ENCODE data around the gene DNAH2.
"Not testable (repeated sequence)": the region's sequence is repeated elsewhere in the genome, so short reads cannot be mapped to it uniquely, and the experiment has no call there.

DNAH2 gene

DNA sequence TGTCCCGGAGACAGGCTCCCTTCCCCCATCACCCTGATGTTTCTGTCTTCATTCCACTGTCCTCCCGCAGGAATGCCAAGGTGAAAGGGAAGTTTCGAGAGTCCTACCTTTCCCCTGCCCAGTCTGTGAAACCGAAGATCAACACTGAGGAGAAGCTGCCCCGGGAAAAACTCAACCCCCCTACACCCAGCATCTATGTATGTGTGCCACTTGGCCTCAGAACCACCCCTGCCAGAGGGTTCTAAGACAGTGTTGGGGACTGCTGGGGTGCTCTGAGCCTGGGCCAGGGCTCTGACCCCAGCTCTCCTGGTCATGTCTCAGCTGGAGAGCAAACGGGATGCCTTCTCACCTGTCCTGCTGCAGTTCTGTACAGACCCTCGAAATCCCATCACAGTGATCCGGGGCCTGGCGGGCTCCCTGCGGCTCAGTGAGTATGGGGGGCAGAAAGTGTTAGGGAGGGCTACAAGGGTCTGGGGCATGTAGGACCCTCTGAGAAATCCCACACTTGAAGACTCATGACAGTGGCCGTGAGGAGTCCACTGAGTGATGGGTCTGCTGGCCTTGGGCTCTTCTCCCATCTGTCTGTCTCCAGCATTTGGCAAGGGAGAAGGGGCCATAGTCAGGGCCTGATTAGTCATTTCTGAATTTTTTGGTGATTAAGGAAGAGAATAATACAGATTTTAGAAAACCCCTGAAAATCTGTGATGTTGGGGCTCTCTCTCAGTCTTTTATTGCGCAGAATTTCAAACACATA, 132.4 kb downstream of the DNAH2 start:
- no peak for DNase-seq (ENCODE audit: low read depth in 2 of 2)

DNA sequence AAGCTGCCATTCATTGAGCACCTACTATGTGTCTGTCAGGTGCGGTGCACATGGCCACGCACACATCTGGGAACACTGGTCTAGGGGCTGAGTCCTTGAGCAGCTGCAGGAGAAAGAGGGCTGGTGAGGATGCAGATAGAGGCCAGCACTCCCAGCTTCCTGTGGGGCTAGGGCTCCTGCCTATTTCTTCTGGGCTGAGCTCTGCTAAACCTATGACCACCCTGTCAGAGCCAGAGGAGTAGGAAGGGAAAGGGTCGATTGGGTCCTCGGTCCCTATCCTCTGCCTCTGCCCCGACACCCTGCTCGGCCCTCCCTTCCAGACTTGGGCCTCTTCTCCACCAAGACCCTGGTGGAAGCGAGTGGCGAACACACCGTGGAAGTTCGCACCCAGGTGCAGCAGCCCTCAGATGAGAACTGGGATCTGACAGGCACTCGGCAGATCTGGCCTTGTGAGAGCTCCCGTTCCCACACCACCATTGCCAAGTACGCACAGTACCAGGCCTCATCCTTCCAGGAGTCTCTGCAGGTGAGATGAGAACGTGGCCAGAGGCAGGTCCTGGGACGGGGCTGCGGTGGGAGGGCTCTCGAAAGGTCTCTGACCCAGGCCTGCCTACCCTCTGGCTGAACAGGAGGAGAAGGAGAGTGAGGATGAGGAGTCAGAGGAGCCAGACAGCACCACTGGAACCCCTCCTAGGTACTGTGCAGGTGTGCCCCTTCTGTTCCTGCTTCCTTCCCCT, 133.3 kb downstream of the DNAH2 start:
- DNase-seq (ENCODE audit: low read depth in 2 of 2), result no peak

DNA sequence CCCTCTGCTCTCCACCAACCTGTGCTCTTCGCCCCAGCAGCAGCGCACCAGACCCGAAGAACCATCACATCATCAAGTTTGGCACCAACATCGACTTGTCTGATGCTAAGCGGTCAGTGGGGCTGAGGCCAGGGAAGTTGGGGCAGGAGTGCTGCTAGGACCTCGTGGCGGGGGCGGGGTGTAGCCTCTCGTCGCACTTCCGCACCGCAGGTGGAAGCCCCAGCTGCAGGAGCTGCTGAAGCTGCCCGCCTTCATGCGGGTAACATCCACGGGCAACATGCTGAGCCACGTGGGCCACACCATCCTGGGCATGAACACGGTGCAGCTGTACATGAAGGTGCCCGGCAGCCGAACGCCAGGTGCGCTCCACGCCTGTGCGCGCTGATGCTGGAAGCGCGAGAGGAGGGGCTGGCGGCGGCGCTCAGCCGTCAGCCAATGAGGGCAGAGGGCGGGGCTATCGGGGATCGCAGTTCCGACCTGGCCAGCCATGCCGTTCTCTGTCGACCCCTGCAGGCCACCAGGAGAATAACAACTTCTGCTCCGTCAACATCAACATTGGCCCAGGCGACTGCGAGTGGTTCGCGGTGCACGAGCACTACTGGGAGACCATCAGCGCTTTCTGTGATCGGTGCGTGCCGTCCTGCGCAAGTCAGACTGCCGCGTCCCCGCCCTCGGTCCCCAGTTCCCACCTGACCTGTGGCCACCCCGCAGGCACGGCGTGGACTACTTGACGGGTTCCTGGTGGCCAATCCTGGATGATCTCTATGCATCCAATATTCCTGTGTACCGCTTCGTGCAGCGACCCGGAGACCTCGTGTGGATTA, 134.1 kb downstream of the DNAH2 start:
- DNase-seq (ENCODE audit: low read depth in 2 of 2), result peak; percentile 83 to 89

DNA sequence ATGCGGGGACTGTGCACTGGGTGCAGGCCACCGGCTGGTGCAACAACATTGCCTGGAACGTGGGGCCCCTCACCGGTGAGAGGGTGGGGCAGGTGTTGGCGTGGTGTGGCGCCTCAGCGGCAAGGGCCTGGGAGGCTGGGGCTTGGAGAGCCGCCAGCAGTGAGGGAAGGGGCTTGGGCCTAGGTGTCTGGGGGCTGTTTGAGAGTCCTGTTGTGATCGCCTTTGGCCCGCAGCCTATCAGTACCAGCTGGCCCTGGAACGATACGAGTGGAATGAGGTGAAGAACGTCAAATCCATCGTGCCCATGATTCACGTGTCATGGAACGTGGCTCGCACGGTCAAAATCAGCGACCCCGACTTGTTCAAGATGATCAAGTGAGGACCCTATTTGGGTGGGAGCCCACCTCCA, 134.7 kb downstream of the DNAH2 start:
- DNase-seq (ENCODE audit: low read depth in 2 of 2), result no peak

DNA sequence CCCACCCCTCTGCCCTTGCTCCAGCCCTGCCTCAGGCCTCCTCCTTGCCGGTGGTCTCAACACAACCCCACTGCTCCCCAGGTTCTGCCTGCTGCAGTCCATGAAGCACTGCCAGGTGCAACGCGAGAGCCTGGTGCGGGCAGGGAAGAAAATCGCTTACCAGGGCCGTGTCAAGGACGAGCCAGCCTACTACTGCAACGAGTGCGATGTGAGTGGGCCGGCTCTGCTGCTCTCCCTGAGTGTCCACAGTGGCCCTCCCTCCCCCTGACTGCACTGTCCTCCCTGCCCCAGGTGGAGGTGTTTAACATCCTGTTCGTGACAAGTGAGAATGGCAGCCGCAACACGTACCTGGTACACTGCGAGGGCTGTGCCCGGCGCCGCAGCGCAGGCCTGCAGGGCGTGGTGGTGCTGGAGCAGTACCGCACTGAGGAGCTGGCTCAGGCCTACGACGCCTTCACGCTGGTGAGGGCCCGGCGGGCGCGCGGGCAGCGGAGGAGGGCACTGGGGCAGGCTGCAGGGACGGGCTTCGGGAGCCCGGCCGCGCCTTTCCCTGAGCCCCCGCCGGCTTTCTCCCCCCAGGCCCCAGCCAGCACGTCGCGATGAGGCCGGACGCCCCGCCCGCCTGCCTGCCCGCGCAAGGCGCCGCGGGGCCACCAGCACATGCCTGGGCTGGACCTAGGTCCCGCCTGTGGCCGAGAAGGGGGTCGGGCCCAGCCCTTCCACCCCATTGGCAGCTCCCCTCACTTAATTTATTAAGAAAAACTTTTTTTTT, 135.6 kb downstream of the DNAH2 start:
- no peak for DNase-seq (ENCODE audit: low read depth in 2 of 2)

DNA sequence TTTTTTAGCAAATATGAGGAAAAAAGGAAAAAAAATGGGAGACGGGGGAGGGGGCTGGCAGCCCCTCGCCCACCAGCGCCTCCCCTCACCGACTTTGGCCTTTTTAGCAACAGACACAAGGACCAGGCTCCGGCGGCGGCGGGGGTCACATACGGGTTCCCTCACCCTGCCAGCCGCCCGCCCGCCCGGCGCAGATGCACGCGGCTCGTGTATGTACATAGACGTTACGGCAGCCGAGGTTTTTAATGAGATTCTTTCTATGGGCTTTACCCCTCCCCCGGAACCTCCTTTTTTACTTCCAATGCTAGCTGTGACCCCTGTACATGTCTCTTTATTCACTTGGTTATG, 136.1 kb downstream of the DNAH2 start:
- DNase-seq (ENCODE audit: low read depth in 2 of 2), result no peak

DNA sequence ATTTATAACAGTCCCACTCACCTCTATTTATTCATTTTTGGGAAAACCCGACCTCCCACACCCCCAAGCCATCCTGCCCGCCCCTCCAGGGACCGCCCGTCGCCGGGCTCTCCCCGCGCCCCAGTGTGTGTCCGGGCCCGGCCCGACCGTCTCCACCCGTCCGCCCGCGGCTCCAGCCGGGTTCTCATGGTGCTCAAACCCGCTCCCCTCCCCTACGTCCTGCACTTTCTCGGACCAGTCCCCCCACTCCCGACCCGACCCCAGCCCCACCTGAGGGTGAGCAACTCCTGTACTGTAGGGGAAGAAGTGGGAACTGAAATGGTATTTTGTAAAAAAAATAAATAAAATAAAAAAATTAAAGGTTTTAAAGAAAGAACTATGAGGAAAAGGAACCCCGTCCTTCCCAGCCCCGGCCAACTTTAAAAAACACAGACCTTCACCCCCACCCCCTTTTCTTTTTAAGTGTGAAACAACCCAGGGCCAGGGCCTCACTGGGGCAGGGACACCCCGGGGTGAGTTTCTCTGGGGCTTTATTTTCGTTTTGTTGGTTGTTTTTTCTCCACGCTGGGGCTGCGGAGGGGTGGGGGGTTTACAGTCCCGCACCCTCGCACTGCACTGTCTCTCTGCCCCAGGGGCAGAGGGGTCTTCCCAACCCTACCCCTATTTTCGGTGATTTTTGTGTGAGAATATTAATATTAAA, 136.7 kb downstream of the DNAH2 start:
- DNase-seq (ENCODE audit: low read depth in 2 of 2), result no peak

DNA sequence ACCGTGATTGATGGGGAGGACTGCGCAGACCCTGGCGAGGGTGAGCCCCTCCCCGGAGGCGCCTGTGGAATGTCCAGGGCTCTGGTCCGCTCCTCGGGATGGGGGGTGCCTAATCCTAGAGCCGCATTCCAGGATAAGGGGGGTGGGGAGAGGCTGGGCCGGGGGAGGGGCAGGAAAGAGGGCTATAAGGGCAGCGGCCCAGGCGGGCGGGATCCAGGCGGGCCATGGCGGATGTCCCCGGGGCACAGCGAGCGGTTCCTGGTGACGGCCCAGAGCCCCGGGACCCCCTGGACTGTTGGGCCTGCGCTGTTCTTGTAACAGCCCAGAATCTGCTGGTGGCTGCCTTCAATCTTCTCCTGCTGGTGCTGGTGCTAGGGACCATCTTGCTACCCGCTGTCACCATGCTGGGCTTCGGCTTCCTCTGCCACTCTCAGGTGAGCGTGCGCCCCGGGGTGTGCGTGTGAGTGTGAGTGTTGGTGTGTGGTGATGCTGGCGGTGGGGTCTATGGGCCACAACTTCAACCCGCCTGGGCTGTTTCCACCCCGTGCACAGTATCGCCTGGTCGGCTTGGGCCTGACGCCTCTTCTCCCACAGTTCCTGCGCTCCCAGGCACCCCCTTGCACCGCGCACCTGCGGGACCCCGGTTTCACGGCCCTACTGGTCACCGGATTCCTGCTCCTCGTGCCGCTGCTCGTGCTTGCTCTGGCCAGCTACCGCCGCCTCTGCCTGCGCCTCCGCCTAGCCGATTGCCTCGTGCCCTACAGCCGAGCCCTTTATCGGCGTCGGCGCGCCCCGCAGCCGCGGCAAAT, 137.5 kb downstream of the DNAH2 start, which contains the start of gene TMEM88:
Gene TMEM88 (plus strand): TSS at position 216 of the 809 bp plus-strand sequence. CDS start 9 bp downstream, at position 225.
- DNase-seq (ENCODE audit: low read depth in 2 of 2), result no peak

DNA sequence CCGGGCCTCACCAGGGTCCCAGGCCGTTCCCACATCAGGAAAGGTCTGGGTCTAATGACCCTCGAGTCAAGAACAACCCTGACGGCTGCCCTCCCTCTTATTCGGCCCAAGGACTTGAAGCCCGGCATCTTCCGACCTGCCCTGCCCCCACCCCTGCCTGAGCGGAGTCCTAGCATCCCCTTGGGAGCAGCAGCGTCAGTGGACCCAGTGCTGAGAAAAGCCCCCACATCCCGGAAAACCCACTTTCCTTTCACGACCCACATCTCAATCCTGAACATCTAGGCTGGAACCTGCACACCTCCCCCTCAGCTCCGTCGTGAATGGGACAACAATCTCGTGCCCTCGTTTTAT, 138.1 kb downstream of the DNAH2 start:
- no peak for DNase-seq (ENCODE audit: low read depth in 2 of 2)

DNA sequence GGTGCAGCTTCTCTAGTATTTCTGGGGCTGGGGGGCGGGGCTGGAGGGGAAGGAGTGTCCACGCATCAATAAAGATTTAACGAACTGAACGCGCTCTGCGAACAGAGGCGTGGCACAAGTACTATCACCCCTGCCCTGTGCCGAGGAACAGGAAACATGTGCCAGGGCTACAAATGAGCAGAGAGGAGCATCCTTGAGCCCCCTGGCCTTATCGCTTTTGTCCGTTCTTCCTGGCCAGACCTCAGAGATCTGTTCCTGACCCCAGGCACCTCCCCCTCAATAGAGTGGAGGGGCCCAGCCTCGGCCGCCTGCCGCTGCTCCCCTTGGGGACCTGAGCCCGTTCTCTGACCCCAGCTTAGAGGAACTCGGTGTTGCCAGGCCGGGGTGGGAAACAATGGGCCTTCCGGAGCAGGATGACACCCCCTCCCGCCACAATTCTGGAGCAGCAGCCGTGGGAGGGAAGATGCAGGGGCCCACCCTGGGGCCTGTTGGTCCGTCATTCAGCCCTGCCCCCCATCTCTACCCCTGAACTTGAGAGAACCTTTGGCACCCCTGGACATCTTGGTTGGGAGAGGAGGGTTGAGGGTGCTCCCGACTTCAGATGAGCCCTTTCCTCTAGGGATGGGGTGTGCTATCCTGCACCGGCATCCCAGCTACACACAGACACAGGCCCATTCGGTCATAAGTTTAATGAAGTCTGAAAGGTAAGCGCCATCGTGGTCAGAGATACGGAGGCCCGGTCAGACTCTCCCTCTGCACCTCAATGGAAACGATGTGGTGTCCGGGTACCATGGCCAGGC, 138.7 kb downstream of the DNAH2 start:
- no peak for DNase-seq (ENCODE audit: low read depth in 2 of 2)

DNA sequence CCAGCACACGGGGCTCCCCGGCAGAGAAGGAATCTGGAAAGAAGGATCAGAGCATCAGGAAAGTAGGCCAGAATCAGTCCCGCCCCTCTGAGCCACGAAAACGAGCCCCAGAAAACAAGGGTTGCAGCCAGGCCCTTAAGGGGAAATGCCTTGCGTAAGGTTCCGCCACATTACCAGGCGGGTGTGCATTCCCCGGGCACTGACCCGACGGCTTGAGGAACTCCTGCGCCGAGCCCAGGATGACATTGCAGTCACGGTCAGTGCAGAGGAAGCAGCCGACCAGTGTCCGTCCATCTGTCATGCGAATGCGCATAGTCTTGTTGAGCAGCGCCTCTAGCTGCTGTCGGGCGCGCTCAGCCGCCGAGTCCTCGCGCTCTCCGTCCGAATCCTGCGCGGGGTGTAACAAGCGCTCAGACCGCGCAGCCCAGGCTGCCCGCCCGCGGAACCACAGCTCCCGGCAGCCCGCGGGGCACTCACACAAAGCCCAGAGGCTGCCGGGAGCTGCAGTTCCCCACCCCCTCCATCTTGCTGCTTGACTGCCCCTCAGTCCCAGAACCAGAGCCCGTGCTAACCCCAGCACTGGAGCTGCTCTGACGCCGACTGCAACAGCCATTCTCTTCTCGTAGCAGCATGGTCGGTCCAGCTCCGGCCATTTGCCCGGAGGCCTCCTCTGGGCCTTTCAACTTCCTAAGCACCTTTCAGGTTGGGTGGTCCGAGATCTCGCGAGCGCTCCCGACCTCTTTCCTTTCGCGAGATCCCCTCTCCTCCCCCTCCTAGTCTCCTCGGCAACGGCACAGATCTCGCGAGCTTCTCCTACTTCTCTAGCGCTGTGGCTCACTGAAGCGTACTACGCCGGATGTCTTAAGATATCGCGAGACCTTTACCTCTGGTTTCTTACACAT, 139.5 kb downstream of the DNAH2 start, which contains the start of gene NAA38:
Gene NAA38 (minus strand): TSS at position 749 of the 902 bp plus-strand sequence. CDS start 96 bp downstream, at position 653.
- peak; percentile 75 to 87 for DNase-seq (ENCODE audit: low read depth in 2 of 2)

DNA sequence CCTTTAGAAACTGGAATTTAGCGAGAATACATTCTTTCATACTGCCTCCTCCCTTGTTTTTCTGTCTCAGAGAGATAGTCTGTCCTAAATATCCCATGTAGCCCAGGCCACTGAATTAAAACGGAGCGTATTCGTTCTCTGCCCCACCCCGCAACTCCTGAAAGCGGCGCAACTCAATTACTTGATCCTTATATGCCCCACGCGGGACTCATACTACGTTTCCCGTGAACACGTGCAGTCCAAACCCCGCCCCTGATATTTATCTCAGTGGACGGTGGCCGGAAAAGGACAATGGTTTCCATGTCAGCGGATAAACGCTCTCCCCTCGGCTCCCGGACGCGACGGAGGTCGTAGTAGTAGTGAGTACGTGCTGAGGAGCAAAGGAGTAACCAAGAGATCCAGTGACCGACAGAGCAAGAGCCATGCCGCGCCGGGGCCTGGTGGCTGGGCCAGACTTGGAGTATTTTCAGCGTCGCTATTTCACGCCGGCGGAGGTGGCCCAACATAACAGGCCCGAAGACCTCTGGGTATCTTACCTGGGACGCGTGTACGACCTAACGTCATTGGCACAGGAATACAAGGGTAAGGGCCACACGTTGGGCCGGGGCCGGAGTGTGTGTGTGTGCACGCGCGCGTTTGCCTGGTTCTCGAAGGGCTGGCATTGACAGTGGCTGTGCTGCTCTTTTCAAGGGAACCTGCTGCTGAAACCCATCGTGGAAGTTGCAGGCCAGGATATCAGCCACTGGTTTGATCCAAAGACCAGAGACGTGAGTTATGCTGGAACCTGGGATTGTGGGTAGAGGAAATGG, 140.4 kb downstream of the DNAH2 start, which contains the start of gene CYB5D1:
Gene CYB5D1 (plus strand): TSS at position 291 of the 809 bp plus-strand sequence. CDS start 132 bp downstream, at position 423.
- peak; percentile 69 to 79 for DNase-seq (ENCODE audit: low read depth in 2 of 2)

DNA sequence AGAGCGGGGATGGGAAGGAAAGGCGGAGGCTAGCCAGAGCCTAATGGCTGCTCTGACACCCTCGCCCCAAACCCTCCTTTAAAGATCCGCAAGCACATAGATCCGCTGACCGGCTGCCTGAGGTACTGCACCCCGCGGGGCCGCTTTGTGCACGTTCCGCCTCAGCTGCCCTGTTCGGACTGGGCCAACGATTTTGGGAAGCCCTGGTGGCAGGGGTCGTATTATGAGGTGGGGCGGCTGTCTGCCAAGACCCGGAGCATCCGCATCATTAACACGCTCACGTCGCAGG, 140.9 kb downstream of the DNAH2 start:
- no peak for DNase-seq (ENCODE audit: low read depth in 2 of 2)

DNA sequence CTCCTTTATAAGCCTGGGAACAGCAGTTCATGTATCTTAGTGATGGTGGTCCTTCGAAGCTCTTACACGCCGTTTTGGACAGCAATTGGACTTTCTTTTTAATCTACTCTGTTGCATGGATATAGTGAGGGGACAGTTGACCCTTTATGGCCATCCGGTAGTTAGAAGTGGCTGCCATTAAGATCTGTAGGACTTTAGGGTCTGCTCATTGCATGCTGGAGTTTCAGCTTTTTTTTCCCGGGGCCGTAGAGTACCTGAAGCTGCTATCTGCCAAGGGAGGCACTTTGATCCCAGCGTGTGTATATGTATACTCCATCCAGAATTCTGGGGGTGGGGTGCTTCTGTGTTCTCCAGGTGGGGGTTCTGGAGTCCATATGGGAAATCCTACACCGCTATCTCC, 141.5 kb downstream of the DNAH2 start:
- no peak for DNase-seq (ENCODE audit: low read depth in 2 of 2)

DNA sequence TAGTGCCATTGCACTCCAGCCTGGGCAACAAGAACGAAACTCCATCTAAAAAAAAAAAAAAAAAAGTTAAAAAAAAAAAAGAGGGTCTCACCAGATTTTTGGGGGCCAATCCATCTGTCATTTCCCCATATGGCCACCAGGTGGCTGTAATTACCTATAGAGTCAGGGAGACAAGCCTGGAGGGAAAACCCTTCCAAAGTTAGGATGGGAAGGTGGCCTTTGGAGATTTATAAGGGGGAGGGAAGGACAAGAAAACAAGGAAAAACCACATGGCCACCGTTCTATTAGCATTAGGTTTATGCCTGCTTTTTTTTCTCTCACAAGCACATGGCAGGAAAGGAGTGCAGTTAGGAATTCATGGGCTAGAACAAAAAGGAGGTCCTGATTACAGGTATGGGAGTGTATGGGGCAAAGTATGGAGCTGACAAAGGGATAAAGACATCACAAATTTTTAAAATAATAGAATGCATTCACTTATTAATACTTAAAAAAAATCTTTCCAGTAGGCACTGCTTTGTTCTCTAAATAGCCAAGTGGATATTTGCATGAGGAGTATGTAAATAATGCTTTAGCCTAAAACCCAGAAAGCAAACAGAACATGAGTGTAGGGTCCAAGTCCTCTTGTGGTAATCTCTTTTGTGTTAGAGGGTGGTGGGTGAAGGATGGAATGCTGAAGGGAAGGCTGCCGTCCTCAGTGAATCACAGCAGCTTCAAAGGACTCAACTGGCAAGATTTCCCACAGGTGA, 145.3 kb downstream of the DNAH2 start:
- no peak for DNase-seq (ENCODE audit: low read depth in 2 of 2)

DNA sequence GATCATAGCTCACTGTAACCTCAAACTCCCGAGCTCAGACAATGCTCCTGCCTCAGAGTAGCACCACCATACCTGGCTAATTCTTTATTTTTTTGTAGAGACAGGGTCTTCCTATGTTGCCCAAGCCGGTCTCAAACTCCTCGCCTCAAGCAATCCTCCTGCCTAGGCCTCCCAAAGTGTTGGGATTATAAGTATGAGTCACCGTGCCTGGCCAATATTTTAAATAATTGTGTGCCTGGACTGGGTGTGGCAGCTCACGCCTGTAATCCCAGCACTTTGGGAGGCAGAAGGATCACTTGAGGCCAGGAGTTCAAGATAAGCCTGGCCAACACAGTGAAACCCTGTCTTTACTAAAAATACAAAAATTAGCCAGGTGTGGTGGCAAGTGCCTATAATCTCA, 146.8 kb downstream of the DNAH2 start:
- not testable (repeated sequence) for DNase-seq (ENCODE audit: low read depth in 2 of 2)
